ENCODE data around the gene STAT5B. TPM values are rescaled to one million over a fixed set of nuclear protein-coding genes. Genes with fewer than 3 reads are reported as not detected.
A peak's percentile ranks its signal among the peaks of the same experiment; 100 is the strongest.

Gene STAT5B
- total RNA-seq, result 24.4 and 25.9 TPM in 2 replicates
- polyA plus RNA-seq, result 18.0 and 29.6 TPM in 2 replicates
- polyA plus RNA-seq (2012), result 13.9 and 21.0 TPM in 2 replicates
- 21.1 and 29.1 TPM in 2 replicates for polyA minus RNA-seq (ENCODE audit: low replicate concordance)

DNA sequence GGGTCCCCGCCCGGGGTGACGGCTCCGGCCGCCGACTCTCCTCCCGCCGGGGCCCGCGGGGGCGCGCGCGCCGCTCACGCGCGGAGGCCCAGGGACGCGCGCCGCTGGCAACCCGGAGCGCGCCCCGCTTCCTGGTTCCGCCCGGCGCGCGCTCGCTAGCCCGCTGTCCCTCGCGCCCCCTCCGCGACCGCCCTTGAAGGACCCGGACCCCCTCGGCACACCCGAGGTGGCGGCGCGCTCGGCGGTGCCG, at the start of gene STAT5B:
TSS of gene STAT5B (minus strand) at position 33 of the 250 bp plus-strand sequence. CDS start 44,264 bp downstream, outside the sequence.
- Histone ChIP-seq H4K20me1 (ENCODE audit: control insufficient read depth, extremely low read depth, insufficient read depth, low read length) (no peaks in the 10 kb centered on the region), H3K4me3 (replicated peaks in 1 of 4; ENCODE audit: control extremely low read depth in 1 of 4, insufficient read depth in 1 of 4, low read depth in 3 of 4, low read length in 4 of 4) (peak within 1 kb of the TSS; percentile 70 to 78 (median 74)), H3K79me2 (ENCODE audit: control insufficient read depth, insufficient read depth, low read length) (peaks cover 10% of the 10 kb centered on the region), H3K4me1 (ENCODE audit: control insufficient read depth, extremely low read depth, insufficient read depth, low read length) (peaks cover 3% of the 10 kb centered on the region), H3K4me2 (ENCODE audit: extremely low read depth, insufficient read depth, low read length) (peak within 1 kb of the TSS; percentile 89), H3K27ac (ENCODE audit: insufficient read depth, low read length) (peak within 1 kb of the TSS; percentile 29), H3K36me3 (ENCODE audit: control insufficient read depth, insufficient read depth, low read length) (no peaks in the 10 kb centered on the region), H3K9me3 (ENCODE audit: control insufficient read depth, insufficient read depth, low read depth, low read length) (no peaks in the 10 kb centered on the region), H3K9ac (ENCODE audit: insufficient read depth, low read length) (peak within 1 kb of the TSS; percentile 72), H2AFZ (ENCODE audit: low read length) (peak within 1 kb of the TSS; percentile 64), H3K27me3 (ENCODE audit: control insufficient read depth, insufficient read depth, low read length) (no peaks in the 10 kb centered on the region)
- peak; percentile 55 to 66 for DNase-seq (ENCODE audit: low read depth in 2 of 2)
- TF ChIP-seq, protein P1, sequence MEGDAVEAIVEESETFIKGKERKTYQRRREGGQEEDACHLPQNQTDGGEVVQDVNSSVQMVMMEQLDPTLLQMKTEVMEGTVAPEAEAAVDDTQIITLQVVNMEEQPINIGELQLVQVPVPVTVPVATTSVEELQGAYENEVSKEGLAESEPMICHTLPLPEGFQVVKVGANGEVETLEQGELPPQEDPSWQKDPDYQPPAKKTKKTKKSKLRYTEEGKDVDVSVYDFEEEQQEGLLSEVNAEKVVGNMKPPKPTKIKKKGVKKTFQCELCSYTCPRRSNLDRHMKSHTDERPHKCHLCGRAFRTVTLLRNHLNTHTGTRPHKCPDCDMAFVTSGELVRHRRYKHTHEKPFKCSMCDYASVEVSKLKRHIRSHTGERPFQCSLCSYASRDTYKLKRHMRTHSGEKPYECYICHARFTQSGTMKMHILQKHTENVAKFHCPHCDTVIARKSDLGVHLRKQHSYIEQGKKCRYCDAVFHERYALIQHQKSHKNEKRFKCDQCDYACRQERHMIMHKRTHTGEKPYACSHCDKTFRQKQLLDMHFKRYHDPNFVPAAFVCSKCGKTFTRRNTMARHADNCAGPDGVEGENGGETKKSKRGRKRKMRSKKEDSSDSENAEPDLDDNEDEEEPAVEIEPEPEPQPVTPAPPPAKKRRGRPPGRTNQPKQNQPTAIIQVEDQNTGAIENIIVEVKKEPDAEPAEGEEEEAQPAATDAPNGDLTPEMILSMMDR (conservative IDR thresholded peaks at IDR 0.05 in 1 of 2, IDR thresholded peaks at IDR 0.05 in 1 of 2; ENCODE audit: low read depth in 1 of 2, low read length in 2 of 2), result no peak
- TF ChIP-seq EZH2 (IDR thresholded peaks at IDR 0.05; ENCODE audit: low read length, missing control alignments), result no peak

DNA sequence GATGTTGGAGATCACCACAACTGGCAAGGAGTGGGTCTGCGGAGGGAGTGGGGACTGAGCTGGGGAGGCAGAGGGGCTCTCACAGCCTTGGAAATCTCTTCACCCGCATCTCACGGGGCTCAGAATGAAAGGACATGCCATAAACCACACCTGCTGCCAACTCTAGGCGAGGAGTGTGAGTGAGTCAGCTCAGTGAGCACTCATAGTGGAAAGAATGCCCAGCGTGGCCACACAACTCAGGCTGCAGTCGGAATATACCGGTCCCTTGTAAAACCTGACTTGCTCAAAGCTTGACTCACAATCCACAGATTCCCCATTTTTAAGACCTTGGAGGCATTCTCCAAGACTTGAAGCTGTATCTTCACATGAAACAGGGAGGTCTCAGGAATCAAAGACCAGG, 48.8 kb upstream of the STAT5B start:
- Histone ChIP-seq H3K27me3 (ENCODE audit: control insufficient read depth, insufficient read depth, low read length) (no peaks in the 10 kb centered on the region), H3K4me3 (replicated peaks in 1 of 4; ENCODE audit: control extremely low read depth in 1 of 4, insufficient read depth in 1 of 4, low read depth in 3 of 4, low read length in 4 of 4) (no peak overlapping the region), H4K20me1 (ENCODE audit: control insufficient read depth, extremely low read depth, insufficient read depth, low read length) (no peaks in the 10 kb centered on the region), H3K27ac (ENCODE audit: insufficient read depth, low read length) (peak overlapping the region; percentile 22), H3K9me3 (ENCODE audit: control insufficient read depth, insufficient read depth, low read depth, low read length) (no peaks in the 10 kb centered on the region), H3K4me1 (ENCODE audit: control insufficient read depth, extremely low read depth, insufficient read depth, low read length) (peaks cover 10% of the 10 kb centered on the region), H3K9ac (ENCODE audit: insufficient read depth, low read length) (no peak overlapping the region), H3K79me2 (ENCODE audit: control insufficient read depth, insufficient read depth, low read length) (no peaks in the 10 kb centered on the region), H3K4me2 (ENCODE audit: extremely low read depth, insufficient read depth, low read length) (no peak overlapping the region), H3K36me3 (ENCODE audit: control insufficient read depth, insufficient read depth, low read length) (peaks cover 21% of the 10 kb centered on the region), H2AFZ (ENCODE audit: low read length) (no peak overlapping the region)
- DNase-seq (ENCODE audit: low read depth in 2 of 2), result peak; percentile 43 to 95
- no peak for TF ChIP-seq EZH2 (IDR thresholded peaks at IDR 0.05; ENCODE audit: low read length, missing control alignments)
- TF ChIP-seq, protein P1 (conservative IDR thresholded peaks at IDR 0.05 in 1 of 2, IDR thresholded peaks at IDR 0.05 in 1 of 2; ENCODE audit: low read depth in 1 of 2, low read length in 2 of 2), result no peak

- no peak for DNase-seq (ENCODE audit: low read depth in 2 of 2)
- Histone ChIP-seq H3K9me3 (ENCODE audit: control insufficient read depth, insufficient read depth, low read depth, low read length) (no peaks in the 10 kb centered on the region), H3K27me3 (ENCODE audit: control insufficient read depth, insufficient read depth, low read length) (no peaks in the 10 kb centered on the region), H3K4me3 (replicated peaks in 1 of 4; ENCODE audit: control extremely low read depth in 1 of 4, insufficient read depth in 1 of 4, low read depth in 3 of 4, low read length in 4 of 4) (no peak overlapping the region), H3K4me2 (ENCODE audit: extremely low read depth, insufficient read depth, low read length) (no peak overlapping the region), H3K27ac (ENCODE audit: insufficient read depth, low read length) (no peak overlapping the region), H3K4me1 (ENCODE audit: control insufficient read depth, extremely low read depth, insufficient read depth, low read length) (peaks cover 7% of the 10 kb centered on the region), H2AFZ (ENCODE audit: low read length) (no peak overlapping the region), H4K20me1 (ENCODE audit: control insufficient read depth, extremely low read depth, insufficient read depth, low read length) (no peaks in the 10 kb centered on the region), H3K79me2 (ENCODE audit: control insufficient read depth, insufficient read depth, low read length) (no peaks in the 10 kb centered on the region), H3K36me3 (ENCODE audit: control insufficient read depth, insufficient read depth, low read length) (peaks cover 21% of the 10 kb centered on the region), H3K9ac (ENCODE audit: insufficient read depth, low read length) (no peak overlapping the region)
- TF ChIP-seq, protein P1 (conservative IDR thresholded peaks at IDR 0.05 in 1 of 2, IDR thresholded peaks at IDR 0.05 in 1 of 2; ENCODE audit: low read depth in 1 of 2, low read length in 2 of 2), result no peak
These were observed 47.1 kb upstream of the STAT5B start for GRCh38 chr17:42323268-42323773.

Data from fibroblast of lung (primary cell).